ENCODE results near the gene COLEC11. TPM values are rescaled to one million over a fixed set of nuclear protein-coding genes. Genes with fewer than 3 reads are reported as not detected.
A peak's percentile ranks its signal among the peaks of the same experiment; 100 is the strongest.

The COLEC11 gene
- total and polyA plus RNA-seq, 9 of the 15 experiments (the other 6 are each of a cell fraction or from before 2014, with no cell fraction given): 0.32 to 4.3 (median 1.8) TPM

DNA sequence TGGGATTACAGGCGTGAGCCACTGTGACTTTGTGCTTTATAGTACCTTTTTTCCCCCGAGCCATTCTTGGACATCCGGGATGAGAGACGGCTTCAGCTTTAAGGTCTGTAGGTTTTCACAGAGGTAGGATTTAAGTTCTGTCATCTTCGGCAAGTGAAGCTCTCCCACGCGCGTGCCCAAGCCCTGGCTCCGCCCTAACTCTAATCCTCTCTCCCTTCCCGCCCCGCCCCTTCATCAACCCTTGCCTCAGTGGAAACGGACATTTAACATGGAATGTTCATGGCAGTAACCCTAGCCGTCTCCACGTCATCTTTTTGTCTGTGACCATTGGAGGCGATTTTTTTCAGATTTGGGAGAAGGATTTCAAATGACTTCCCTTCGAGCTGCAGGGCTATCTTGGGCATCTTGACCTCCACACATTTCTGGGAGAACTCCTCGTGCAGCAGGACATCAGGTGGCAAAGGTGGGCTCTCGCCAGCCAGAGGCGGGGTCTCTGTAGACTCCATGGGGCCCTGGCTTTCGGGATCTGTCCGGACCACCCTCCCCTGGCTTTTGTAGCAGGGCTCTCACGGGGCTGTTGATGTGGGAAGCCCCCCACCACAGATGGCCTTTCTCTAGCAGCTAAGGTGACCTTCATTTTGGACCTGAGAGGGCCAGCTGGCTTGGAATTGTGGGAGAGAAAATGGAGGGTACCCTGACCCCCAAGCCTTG, 6.8 kb downstream of the COLEC11 start (continued):
- TF ChIP-seq, protein P1, sequence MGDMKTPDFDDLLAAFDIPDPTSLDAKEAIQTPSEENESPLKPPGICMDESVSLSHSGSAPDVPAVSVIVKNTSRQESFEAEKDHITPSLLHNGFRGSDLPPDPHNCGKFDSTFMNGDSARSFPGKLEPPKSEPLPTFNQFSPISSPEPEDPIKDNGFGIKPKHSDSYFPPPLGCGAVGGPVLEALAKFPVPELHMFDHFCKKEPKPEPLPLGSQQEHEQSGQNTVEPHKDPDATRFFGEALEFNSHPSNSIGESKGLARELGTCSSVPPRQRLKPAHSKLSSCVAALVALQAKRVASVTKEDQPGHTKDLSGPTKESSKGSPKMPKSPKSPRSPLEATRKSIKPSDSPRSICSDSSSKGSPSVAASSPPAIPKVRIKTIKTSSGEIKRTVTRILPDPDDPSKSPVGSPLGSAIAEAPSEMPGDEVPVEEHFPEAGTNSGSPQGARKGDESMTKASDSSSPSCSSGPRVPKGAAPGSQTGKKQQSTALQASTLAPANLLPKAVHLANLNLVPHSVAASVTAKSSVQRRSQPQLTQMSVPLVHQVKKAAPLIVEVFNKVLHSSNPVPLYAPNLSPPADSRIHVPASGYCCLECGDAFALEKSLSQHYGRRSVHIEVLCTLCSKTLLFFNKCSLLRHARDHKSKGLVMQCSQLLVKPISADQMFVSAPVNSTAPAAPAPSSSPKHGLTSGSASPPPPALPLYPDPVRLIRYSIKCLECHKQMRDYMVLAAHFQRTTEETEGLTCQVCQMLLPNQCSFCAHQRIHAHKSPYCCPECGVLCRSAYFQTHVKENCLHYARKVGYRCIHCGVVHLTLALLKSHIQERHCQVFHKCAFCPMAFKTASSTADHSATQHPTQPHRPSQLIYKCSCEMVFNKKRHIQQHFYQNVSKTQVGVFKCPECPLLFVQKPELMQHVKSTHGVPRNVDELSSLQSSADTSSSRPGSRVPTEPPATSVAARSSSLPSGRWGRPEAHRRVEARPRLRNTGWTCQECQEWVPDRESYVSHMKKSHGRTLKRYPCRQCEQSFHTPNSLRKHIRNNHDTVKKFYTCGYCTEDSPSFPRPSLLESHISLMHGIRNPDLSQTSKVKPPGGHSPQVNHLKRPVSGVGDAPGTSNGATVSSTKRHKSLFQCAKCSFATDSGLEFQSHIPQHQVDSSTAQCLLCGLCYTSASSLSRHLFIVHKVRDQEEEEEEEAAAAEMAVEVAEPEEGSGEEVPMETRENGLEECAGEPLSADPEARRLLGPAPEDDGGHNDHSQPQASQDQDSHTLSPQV (IDR thresholded peaks at IDR 0.05): peak; percentile 42; the same call in 1 of the 2 replicates
- no peak for TF ChIP-seq KLF10 (CRISPR knock-in tag; IDR thresholded peaks at IDR 0.05)
- TF ChIP-seq ZC3H11A (IDR thresholded peaks at IDR 0.05; ENCODE audit: low read depth, low read length): no peak
- no peak for TF ChIP-seq DMBX1 (CRISPR knock-in tag; IDR thresholded peaks at IDR 0.05; ENCODE audit: borderline replicate concordance)
- TF ChIP-seq NFRKB (IDR thresholded peaks at IDR 0.05; ENCODE audit: low read depth): 0 out of 2 replicates have a peak, but pooled peaks have one; percentile 16
- TF ChIP-seq MEIS2 (IDR thresholded peaks at IDR 0.05; ENCODE audit: partially characterized antibody): peak; percentile 73
- TF ChIP-seq ZEB2 (IDR thresholded peaks at IDR 0.05): no peak
- peak; percentile 35; the same call in 1 of the 2 replicates for TF ChIP-seq HDAC2 (IDR thresholded peaks at IDR 0.05)
- TF ChIP-seq KAT2B (IDR thresholded peaks at IDR 0.05; ENCODE audit: low read depth, low read length): no peak
- TF ChIP-seq POLR2A (conservative IDR thresholded peaks at IDR 0.05): 0 out of 2 replicates have a peak, but pooled peaks have one; percentile 32
- no peak for TF ChIP-seq MITF (IDR thresholded peaks at IDR 0.05)
- TF ChIP-seq, protein P2, sequence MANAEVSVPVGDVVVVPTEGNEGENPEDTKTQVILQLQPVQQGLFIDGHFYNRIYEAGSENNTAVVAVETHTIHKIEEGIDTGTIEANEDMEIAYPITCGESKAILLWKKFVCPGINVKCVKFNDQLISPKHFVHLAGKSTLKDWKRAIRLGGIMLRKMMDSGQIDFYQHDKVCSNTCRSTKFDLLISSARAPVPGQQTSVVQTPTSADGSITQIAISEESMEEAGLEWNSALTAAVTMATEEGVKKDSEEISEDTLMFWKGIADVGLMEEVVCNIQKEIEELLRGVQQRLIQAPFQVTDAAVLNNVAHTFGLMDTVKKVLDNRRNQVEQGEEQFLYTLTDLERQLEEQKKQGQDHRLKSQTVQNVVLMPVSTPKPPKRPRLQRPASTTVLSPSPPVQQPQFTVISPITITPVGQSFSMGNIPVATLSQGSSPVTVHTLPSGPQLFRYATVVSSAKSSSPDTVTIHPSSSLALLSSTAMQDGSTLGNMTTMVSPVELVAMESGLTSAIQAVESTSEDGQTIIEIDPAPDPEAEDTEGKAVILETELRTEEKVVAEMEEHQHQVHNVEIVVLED (CRISPR knock-in tag; IDR thresholded peaks at IDR 0.05): no peak
- TF ChIP-seq, protein P3, sequence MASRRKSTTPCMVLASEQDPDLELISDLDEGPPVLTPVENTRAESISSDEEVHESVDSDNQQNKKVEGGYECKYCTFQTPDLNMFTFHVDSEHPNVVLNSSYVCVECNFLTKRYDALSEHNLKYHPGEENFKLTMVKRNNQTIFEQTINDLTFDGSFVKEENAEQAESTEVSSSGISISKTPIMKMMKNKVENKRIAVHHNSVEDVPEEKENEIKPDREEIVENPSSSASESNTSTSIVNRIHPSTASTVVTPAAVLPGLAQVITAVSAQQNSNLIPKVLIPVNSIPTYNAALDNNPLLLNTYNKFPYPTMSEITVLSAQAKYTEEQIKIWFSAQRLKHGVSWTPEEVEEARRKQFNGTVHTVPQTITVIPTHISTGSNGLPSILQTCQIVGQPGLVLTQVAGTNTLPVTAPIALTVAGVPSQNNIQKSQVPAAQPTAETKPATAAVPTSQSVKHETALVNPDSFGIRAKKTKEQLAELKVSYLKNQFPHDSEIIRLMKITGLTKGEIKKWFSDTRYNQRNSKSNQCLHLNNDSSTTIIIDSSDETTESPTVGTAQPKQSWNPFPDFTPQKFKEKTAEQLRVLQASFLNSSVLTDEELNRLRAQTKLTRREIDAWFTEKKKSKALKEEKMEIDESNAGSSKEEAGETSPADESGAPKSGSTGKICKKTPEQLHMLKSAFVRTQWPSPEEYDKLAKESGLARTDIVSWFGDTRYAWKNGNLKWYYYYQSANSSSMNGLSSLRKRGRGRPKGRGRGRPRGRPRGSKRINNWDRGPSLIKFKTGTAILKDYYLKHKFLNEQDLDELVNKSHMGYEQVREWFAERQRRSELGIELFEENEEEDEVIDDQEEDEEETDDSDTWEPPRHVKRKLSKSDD (conservative IDR thresholded peaks at IDR 0.05; ENCODE audit: low read length): no peak
- no peak for TF ChIP-seq HSF4 (CRISPR knock-in tag; IDR thresholded peaks at IDR 0.05; ENCODE audit: borderline replicate concordance)
- peak; percentile 10 for TF ChIP-seq TBP (optimal IDR thresholded peaks at IDR 0.05; ENCODE audit: low read depth, low read length)
- TF ChIP-seq MLX (CRISPR knock-in tag; conservative IDR thresholded peaks at IDR 0.05): no peak
- no peak for TF ChIP-seq BCOR (IDR thresholded peaks at IDR 0.05)
- no peak for TF ChIP-seq NFYB (IDR thresholded peaks at IDR 0.05; ENCODE audit: extremely low read depth, insufficient read length)
- no peak for TF ChIP-seq SNRNP70 (optimal IDR thresholded peaks at IDR 0.05; ENCODE audit: low read depth, low read length)
